Measurements from ENCODE around the gene KDM3A.

KDM3A gene

DNA sequence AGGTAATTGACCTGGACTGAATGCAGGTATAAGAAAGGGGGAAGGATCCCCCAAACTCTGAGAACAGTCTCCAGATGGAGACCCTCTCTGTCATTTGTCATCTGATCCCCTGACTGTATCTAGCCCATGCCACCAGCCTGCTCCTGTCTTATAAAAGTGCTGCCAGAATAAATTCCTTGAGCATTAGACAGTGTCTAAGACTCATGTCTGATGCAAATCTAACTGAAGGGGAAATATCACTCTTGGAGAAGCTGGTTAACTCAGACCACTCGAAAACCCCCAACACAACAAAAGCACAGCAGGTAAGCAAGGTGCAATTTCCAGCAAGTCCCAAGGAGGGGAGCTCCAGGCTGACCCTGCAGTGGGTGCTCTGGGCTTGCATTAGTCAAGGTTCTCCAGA is 40.9 kb upstream of the KDM3A start:
- H3K27ac ChIP-seq = no peak overlapping the region
- TF ChIP-seq CTCF (conservative IDR thresholded peaks at IDR 0.05) = no peak

DNA sequence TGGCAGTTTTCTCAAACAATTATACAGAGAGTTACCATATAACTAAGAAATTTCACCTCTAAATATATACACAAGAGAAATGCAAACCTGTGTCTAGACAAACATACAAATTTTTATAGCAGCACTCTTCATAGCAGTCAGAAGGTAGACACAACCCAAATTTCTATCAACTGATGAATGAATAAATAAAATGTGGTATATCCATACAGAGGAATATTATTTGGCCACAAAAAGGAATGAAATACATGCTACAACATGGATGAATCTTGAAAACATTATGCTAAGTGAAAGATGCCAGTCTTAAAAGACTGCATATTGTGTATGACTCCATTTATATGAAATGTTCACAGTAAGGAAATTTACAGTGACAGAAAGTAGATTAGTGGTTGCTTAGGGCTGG is 30.6 kb upstream of the KDM3A start:
- H3K27ac ChIP-seq = no peak overlapping the region

GRCh38 chr2:86411396-86411795 is 29.8 kb upstream of the KDM3A start:
- TF ChIP-seq CTCF (conservative IDR thresholded peaks at IDR 0.05) = no peak
- no peak overlapping the region for H3K27ac ChIP-seq

More for the DNA sequence above, 30.6 kb upstream of the KDM3A start:
- no peak for TF ChIP-seq CTCF (conservative IDR thresholded peaks at IDR 0.05)

- no peak for TF ChIP-seq CTCF (conservative IDR thresholded peaks at IDR 0.05)
- H3K27ac ChIP-seq = no peak overlapping the region
Measured at GRCh38 chr2:86412007-86412406, 29.2 kb upstream of the KDM3A start.

DNA sequence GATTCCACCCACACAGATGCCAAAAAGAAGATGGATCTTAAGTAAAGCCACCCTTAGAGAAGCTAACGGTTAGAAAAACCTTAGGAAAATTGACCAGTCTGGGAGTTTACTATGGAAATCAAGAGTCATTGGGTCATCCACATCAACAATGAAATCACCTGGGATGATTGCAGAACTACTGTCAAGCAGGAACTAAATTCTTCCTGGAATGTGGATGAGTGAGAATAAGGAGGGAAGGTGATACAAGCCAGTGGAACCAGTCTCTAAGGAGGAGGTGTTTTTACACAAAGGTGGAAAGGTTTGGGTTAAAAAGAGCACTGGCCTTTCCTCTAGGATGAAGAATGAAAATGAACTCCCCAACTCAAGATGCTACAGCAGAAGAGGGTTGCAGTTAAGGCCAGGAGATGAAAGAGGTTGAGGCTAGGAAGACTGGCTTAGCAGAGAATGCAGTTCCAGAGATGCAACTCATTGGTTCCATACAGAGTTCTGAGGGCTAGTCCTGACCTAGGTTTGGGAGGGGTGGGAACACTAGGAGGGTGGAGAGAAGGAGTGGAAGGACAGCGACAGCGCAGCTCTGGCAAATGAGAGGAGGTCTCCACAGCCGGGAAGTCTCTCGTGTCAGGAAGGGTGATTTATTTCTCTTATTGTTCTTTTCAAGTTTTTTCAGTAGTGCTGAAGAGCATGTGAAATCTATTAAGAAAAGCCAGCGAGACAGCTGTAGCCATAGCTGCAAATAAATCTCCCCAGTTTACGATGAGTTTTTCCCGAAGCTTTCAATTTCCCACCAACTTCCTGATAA is 27.7 kb upstream of the KDM3A start:
- TF ChIP-seq CTCF (conservative IDR thresholded peaks at IDR 0.05) = no peak
- no peak overlapping the region for H3K27ac ChIP-seq

DNA sequence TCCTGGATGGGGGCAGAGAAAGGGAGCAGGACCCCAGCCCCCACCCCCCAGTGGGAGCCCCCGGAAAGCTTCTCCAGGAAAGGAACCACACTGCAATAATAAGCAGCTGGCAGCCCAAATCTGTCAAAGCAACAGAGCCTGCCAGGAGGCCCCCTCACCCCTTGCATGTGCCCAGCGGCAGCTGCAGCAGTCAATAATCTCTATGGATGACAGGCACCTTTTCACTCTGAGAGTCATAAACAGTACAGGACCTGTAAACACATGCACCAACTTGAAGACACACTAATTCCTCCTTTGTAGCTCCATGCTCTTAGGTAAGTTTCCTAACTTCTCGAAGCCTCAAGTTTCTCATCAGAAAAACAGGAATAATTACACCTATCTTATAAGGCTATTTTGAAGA is 26.2 kb upstream of the KDM3A start:
- no peak overlapping the region for H3K27ac ChIP-seq
- no peak for TF ChIP-seq CTCF (conservative IDR thresholded peaks at IDR 0.05)

DNA sequence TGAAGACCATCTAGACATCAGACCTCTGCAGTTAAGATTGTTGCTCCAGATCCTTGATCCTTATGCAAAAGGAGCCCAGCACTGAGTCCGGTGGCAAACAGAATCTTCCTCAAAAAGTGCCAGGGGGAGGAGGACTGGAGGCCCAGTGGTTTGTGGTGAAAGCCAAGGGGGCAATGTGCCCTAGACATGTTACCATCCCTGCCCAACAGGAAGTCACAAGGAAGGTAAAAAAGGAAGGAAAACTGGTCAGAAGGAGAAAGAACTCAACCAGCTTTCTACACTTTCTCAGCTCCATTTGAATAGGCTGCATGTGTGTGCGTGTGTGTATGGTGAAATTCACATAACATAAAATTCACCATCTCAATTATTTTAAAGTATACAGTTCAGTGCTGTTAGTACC is 25.0 kb upstream of the KDM3A start:
- TF ChIP-seq CTCF (conservative IDR thresholded peaks at IDR 0.05) = no peak
- no peak overlapping the region for H3K27ac ChIP-seq
